Measurements from ENCODE around the gene ADAM8. TPM values are rescaled to one million over a fixed set of nuclear protein-coding genes. Genes with fewer than 3 reads are reported as not detected.
"Not testable (repeated sequence)": the region's sequence is repeated elsewhere in the genome, so short reads cannot be mapped to it uniquely, and the experiment has no call there.

Gene ADAM8
- total and polyA plus RNA-seq, 4 donors: 1.0 to 17.0 (median 6.3) TPM

- H3K27me3 ChIP-seq (ENCODE audit: control insufficient read depth in 1 of 2, insufficient read depth in 2 of 2, low read length in 1 of 2); H3K4me3 ChIP-seq (ENCODE audit: low read length in 2 of 2); ATAC-seq (ENCODE audit: low FRiP score); DNase-seq; H3K4me1 ChIP-seq (ENCODE audit: control insufficient read depth in 1 of 2, insufficient read depth in 2 of 2, low read length in 2 of 2); H3K9me3 ChIP-seq (ENCODE audit: control insufficient read depth, low read length); H3K27ac ChIP-seq (ENCODE audit: low read depth in 1 of 2, low read length in 2 of 2); intact Hi-C loops (cut with DNase I); H3K36me3 ChIP-seq (ENCODE audit: control insufficient read depth in 1 of 2, insufficient read depth in 2 of 2, low read length in 1 of 2): not testable (repeated sequence)
- 87 to 88% methylated on average over 15 to 18 of the region's 22 CpGs for WGBS, 2 donors
These were observed 54.9 kb downstream of the ADAM8 start for GRCh38 chr10:133221756-133222155.

- whole genome bisulfite sequencing, 2 donors: 91% methylated on average over 11 of the region's 11 CpGs
- no peaks in the 10 kb centered on the region for H3K27me3 ChIP-seq (ENCODE audit: control insufficient read depth in 1 of 2, insufficient read depth in 2 of 2, low read length in 1 of 2)
These were observed 55.3 kb downstream of the ADAM8 start for GRCh38 chr10:133221331-133221730.

GRCh38 chr10:133219782-133220181 lies 56.9 kb downstream of the ADAM8 start:
- H3K4me3 ChIP-seq (ENCODE audit: low read length in 2 of 2): no peak overlapping the region
- H3K4me1 ChIP-seq (ENCODE audit: control insufficient read depth in 1 of 2, insufficient read depth in 2 of 2, low read length in 2 of 2): no peaks in the 10 kb centered on the region
- ATAC-seq (ENCODE audit: low FRiP score): no peak
- no peak overlapping the region for H3K27ac ChIP-seq (ENCODE audit: low read depth in 1 of 2, low read length in 2 of 2)
- no peaks in the 10 kb centered on the region for H3K36me3 ChIP-seq (ENCODE audit: control insufficient read depth in 1 of 2, insufficient read depth in 2 of 2, low read length in 1 of 2)
- 6 to 16% methylated on average over 23 to 28 of the region's 28 CpGs for WGBS, 2 donors
- DNase-seq: no peak
- H3K27me3 ChIP-seq (ENCODE audit: control insufficient read depth in 1 of 2, insufficient read depth in 2 of 2, low read length in 1 of 2): no peaks in the 10 kb centered on the region
- intact Hi-C loops (cut with DNase I): no loop called here
- no peaks in the 10 kb centered on the region for H3K9me3 ChIP-seq (ENCODE audit: control insufficient read depth, low read length)

More at GRCh38 chr10:133221331-133221730, 55.3 kb downstream of the ADAM8 start:
- no peak overlapping the region for H3K4me3 ChIP-seq (ENCODE audit: low read length in 2 of 2)
- H3K36me3 ChIP-seq (ENCODE audit: control insufficient read depth in 1 of 2, insufficient read depth in 2 of 2, low read length in 1 of 2): no peaks in the 10 kb centered on the region
- H3K9me3 ChIP-seq (ENCODE audit: control insufficient read depth, low read length): no peaks in the 10 kb centered on the region
- DNase-seq (no peak), ATAC-seq (ENCODE audit: low FRiP score) (no peak)
- H3K27ac ChIP-seq (ENCODE audit: low read depth in 1 of 2, low read length in 2 of 2): no peak overlapping the region
- H3K4me1 ChIP-seq (ENCODE audit: control insufficient read depth in 1 of 2, insufficient read depth in 2 of 2, low read length in 2 of 2): no peaks in the 10 kb centered on the region
- intact Hi-C loops (cut with DNase I): no loop called here

- WGBS, 2 donors: 75 to 84% methylated on average over 20 of the region's 20 CpGs
- Histone ChIP-seq H3K36me3 (ENCODE audit: control insufficient read depth in 1 of 2, insufficient read depth in 2 of 2, low read length in 1 of 2) (no peaks in the 10 kb centered on the region), H3K4me1 (ENCODE audit: control insufficient read depth in 1 of 2, insufficient read depth in 2 of 2, low read length in 2 of 2) (no peaks in the 10 kb centered on the region), H3K9me3 (ENCODE audit: control insufficient read depth, low read length) (no peaks in the 10 kb centered on the region), H3K27me3 (ENCODE audit: control insufficient read depth in 1 of 2, insufficient read depth in 2 of 2, low read length in 1 of 2) (no peaks in the 10 kb centered on the region), H3K4me3 (ENCODE audit: low read length in 2 of 2) (no peak overlapping the region), H3K27ac (ENCODE audit: low read depth in 1 of 2, low read length in 2 of 2) (no peak overlapping the region)
- no peak for ATAC-seq (ENCODE audit: low FRiP score)
- DNase-seq: no peak
- intact Hi-C loops (cut with DNase I): no loop called here
These were observed 57.8 kb downstream of the ADAM8 start for GRCh38 chr10:133218891-133219290.

- H3K9me3 ChIP-seq (ENCODE audit: control insufficient read depth, low read length): no peaks in the 10 kb centered on the region
- H3K4me1 ChIP-seq (ENCODE audit: control insufficient read depth in 1 of 2, insufficient read depth in 2 of 2, low read length in 2 of 2): no peaks in the 10 kb centered on the region
- 88% methylated on average over 25 of the region's 25 CpGs for WGBS, 2 donors
- DNase-seq: no peak
- ATAC-seq (ENCODE audit: low FRiP score): no peak
- H3K27me3 ChIP-seq (ENCODE audit: control insufficient read depth in 1 of 2, insufficient read depth in 2 of 2, low read length in 1 of 2): no peaks in the 10 kb centered on the region
- no peaks in the 10 kb centered on the region for H3K36me3 ChIP-seq (ENCODE audit: control insufficient read depth in 1 of 2, insufficient read depth in 2 of 2, low read length in 1 of 2)
- H3K4me3 ChIP-seq (ENCODE audit: low read length in 2 of 2): no peak overlapping the region
- intact Hi-C loops (cut with DNase I): no loop called here
- no peak overlapping the region for H3K27ac ChIP-seq (ENCODE audit: low read depth in 1 of 2, low read length in 2 of 2)
These were observed 58.7 kb downstream of the ADAM8 start for GRCh38 chr10:133217800-133218589.

- no peak for DNase-seq
- no peaks in the 10 kb centered on the region for H3K4me1 ChIP-seq (ENCODE audit: control insufficient read depth in 1 of 2, insufficient read depth in 2 of 2, low read length in 2 of 2)
- H3K27me3 ChIP-seq (ENCODE audit: control insufficient read depth in 1 of 2, insufficient read depth in 2 of 2, low read length in 1 of 2): no peaks in the 10 kb centered on the region
- intact Hi-C loops (cut with DNase I): no loop called here
- H3K4me3 ChIP-seq (ENCODE audit: low read length in 2 of 2): no peak overlapping the region
- no peaks in the 10 kb centered on the region for H3K9me3 ChIP-seq (ENCODE audit: control insufficient read depth, low read length)
- ATAC-seq (ENCODE audit: low FRiP score): no peak
- WGBS, 2 donors: 73 to 78% methylated on average over 26 of the region's 26 CpGs
- no peak overlapping the region for H3K27ac ChIP-seq (ENCODE audit: low read depth in 1 of 2, low read length in 2 of 2)
- H3K36me3 ChIP-seq (ENCODE audit: control insufficient read depth in 1 of 2, insufficient read depth in 2 of 2, low read length in 1 of 2): no peaks in the 10 kb centered on the region
These were observed 59.9 kb downstream of the ADAM8 start for GRCh38 chr10:133216776-133217175.

- no peaks in the 10 kb centered on the region for H3K9me3 ChIP-seq (ENCODE audit: control insufficient read depth, low read length)
- H3K36me3 ChIP-seq (ENCODE audit: control insufficient read depth in 1 of 2, insufficient read depth in 2 of 2, low read length in 1 of 2): no peaks in the 10 kb centered on the region
- no peak for DNase-seq
- ATAC-seq (ENCODE audit: low FRiP score): no peak
- no peak overlapping the region for H3K4me3 ChIP-seq (ENCODE audit: low read length in 2 of 2)
- H3K27me3 ChIP-seq (ENCODE audit: control insufficient read depth in 1 of 2, insufficient read depth in 2 of 2, low read length in 1 of 2): no peaks in the 10 kb centered on the region
- no peaks in the 10 kb centered on the region for H3K4me1 ChIP-seq (ENCODE audit: control insufficient read depth in 1 of 2, insufficient read depth in 2 of 2, low read length in 2 of 2)
- intact Hi-C loops (cut with DNase I): no loop called here
- no peak overlapping the region for H3K27ac ChIP-seq (ENCODE audit: low read depth in 1 of 2, low read length in 2 of 2)
- 92% methylated on average over 27 of the region's 27 CpGs for WGBS, 2 donors
These were observed 61.1 kb downstream of the ADAM8 start for GRCh38 chr10:133215586-133215985.

- no peaks in the 10 kb centered on the region for H3K36me3 ChIP-seq (ENCODE audit: control insufficient read depth in 1 of 2, insufficient read depth in 2 of 2, low read length in 1 of 2)
- WGBS, 2 donors: 83 to 86% methylated on average over 28 of the region's 28 CpGs
- H3K4me3 ChIP-seq (ENCODE audit: low read length in 2 of 2): no peak overlapping the region
- intact Hi-C loops (cut with DNase I): no loop called here
- H3K4me1 ChIP-seq (ENCODE audit: control insufficient read depth in 1 of 2, insufficient read depth in 2 of 2, low read length in 2 of 2): no peaks in the 10 kb centered on the region
- DNase-seq (no peak), ATAC-seq (ENCODE audit: low FRiP score) (peak; percentile 6)
- no peak overlapping the region for H3K27ac ChIP-seq (ENCODE audit: low read depth in 1 of 2, low read length in 2 of 2)
- no peaks in the 10 kb centered on the region for H3K9me3 ChIP-seq (ENCODE audit: control insufficient read depth, low read length)
- no peaks in the 10 kb centered on the region for H3K27me3 ChIP-seq (ENCODE audit: control insufficient read depth in 1 of 2, insufficient read depth in 2 of 2, low read length in 1 of 2)
These were observed 61.9 kb downstream of the ADAM8 start for GRCh38 chr10:133214468-133215410.

Data from aorta (tissue), 5 donors.